Progenitor cell of endocrine pancreas (in vitro differentiated cells): ENCODE data around the gene LGALS3BP. TPM values are rescaled to one million over a fixed set of nuclear protein-coding genes. Genes with fewer than 3 reads are reported as not detected.
"Not testable (repeated sequence)": the region's sequence is repeated elsewhere in the genome, so short reads cannot be mapped to it uniquely, and the experiment has no call there.

Source experiments
- DNase-seq: peaks from one replicate; pipeline ENCODE4 v3.0.0; 2021; ENCODE audit warnings: low spot score; ENCODE audit not compliant: unreplicated experiment
- H3K27ac Mint-ChIP-seq: 2 replicates; pipeline ENCODE4 v1.8.0; 2021; ENCODE audit warnings: mild to moderate bottlenecking, moderate library complexity, mixed read lengths
- H3K27me3 Mint-ChIP-seq: 2 replicates; pipeline ENCODE4 v1.8.0; 2021; ENCODE audit warnings: mixed read lengths
- H3K36me3 Mint-ChIP-seq: 2 replicates; pipeline ENCODE4 v1.8.0; 2022; ENCODE audit warnings: mixed read lengths; ENCODE audit not compliant: insufficient read depth
- H3K4me1 Mint-ChIP-seq: 2 replicates; pipeline ENCODE4 v1.8.0; 2021; ENCODE audit warnings: low read depth, mixed read lengths
- H3K4me3 Mint-ChIP-seq: 2 replicates; pipeline ENCODE4 v1.8.0; 2021; ENCODE audit warnings: low read depth, mild to moderate bottlenecking, moderate library complexity, mixed read lengths
- H3K9me3 Mint-ChIP-seq: 2 replicates; pipeline ENCODE4 v1.8.0; 2021; ENCODE audit warnings: low read depth, mixed read lengths
- total RNA-seq: library from RNA; stranded (reverse); gene quantifications from 2 replicates; pipeline ENCODE4 v1.2.1, GENCODE V29; 2021
- TF ChIP-seq, protein P1 (sequence below): fragments of 200-600 bp; sonication (generic); IDR thresholded peaks from one replicate; pipeline ENCODE4 v1.5.0; 2021; ENCODE audit warnings: antibody characterized with exemption, mild to moderate bottlenecking; ENCODE audit not compliant: unreplicated experiment

Gene LGALS3BP
- total RNA-seq, 1 donor from 2014 or later = 72.5 TPM

DNA sequence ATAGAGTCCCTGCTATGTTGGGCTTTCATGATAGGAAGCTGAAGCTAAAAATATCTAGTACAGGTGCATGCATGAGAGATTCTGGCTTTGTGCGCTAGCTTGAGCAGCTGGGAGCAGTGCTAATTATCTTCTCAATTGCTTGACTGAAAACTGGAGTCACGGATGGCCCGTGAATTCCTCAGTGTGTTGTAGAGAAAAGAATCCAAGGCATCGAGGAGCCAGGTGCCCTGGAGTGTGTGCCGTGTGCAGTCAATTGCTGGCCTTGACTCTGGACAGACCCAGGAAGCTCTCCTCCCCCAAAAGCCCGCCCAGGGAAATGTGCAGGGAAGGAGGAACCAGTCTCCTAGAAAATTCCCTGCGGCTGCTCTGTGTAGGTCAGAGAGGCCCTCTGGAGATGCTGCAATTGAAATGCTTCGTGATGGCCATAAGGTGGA is 14.2 kb downstream of the LGALS3BP start:
- H3K27me3 Mint-ChIP-seq = no peaks in the 10 kb centered on the region
- no peak overlapping the region for H3K27ac Mint-ChIP-seq
- no peaks in the 10 kb centered on the region for H3K36me3 Mint-ChIP-seq
- TF ChIP-seq, protein P1, sequence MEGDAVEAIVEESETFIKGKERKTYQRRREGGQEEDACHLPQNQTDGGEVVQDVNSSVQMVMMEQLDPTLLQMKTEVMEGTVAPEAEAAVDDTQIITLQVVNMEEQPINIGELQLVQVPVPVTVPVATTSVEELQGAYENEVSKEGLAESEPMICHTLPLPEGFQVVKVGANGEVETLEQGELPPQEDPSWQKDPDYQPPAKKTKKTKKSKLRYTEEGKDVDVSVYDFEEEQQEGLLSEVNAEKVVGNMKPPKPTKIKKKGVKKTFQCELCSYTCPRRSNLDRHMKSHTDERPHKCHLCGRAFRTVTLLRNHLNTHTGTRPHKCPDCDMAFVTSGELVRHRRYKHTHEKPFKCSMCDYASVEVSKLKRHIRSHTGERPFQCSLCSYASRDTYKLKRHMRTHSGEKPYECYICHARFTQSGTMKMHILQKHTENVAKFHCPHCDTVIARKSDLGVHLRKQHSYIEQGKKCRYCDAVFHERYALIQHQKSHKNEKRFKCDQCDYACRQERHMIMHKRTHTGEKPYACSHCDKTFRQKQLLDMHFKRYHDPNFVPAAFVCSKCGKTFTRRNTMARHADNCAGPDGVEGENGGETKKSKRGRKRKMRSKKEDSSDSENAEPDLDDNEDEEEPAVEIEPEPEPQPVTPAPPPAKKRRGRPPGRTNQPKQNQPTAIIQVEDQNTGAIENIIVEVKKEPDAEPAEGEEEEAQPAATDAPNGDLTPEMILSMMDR = no peak
- H3K9me3 Mint-ChIP-seq = no peaks in the 10 kb centered on the region
- DNase-seq = no peak
- H3K4me1 Mint-ChIP-seq = no peaks in the 10 kb centered on the region
- no peak overlapping the region for H3K4me3 Mint-ChIP-seq

DNA sequence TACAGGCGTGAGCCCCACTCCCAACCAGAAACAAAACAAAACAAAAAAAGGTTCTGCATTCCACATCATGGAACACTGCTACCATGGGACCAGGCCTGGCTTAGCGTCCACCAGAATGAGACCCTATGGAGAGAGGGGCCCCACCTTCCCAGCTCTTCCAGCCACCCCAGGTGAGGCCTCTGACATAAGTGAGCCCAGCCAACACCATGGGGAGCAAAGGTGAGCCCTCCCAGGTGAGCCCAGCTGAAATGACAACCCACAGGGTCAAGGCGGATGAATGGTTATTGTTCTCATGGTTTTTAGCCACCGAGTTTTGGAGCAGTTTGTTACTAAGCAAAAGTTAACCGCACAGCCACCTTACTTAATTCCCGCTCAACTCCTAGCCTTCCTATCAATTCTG is 16.3 kb downstream of the LGALS3BP start:
- Mint-ChIP-seq H3K4me1 (peaks cover 2% of the 10 kb centered on the region), H3K27ac (no peak overlapping the region), H3K4me3 (no peak overlapping the region), H3K9me3 (no peaks in the 10 kb centered on the region), H3K36me3 (no peaks in the 10 kb centered on the region), H3K27me3 (no peaks in the 10 kb centered on the region)
- DNase-seq = no peak
- TF ChIP-seq, protein P1 = no peak

DNA sequence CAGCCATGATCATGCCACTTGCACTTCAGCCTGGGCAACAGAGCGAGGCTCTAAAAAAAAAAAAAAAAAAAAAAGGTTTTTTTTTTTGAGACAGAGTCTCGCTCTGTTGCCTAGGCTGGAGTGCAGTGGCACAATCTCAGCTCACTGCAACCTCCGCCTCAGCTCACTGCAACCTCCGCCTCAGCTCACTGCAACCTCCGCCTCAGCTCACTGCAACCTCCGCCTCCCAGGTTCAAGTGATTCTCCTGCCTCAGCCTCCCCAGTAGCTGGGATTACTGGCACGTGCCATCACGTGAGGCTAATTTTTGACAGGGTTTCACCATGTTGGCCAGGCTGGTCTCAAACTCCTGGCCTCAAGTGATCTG is 16.8 kb downstream of the LGALS3BP start:
- H3K27ac Mint-ChIP-seq, H3K4me1 Mint-ChIP-seq, H3K27me3 Mint-ChIP-seq, H3K36me3 Mint-ChIP-seq, H3K4me3 Mint-ChIP-seq, DNase-seq, H3K9me3 Mint-ChIP-seq: not testable (repeated sequence)

DNA sequence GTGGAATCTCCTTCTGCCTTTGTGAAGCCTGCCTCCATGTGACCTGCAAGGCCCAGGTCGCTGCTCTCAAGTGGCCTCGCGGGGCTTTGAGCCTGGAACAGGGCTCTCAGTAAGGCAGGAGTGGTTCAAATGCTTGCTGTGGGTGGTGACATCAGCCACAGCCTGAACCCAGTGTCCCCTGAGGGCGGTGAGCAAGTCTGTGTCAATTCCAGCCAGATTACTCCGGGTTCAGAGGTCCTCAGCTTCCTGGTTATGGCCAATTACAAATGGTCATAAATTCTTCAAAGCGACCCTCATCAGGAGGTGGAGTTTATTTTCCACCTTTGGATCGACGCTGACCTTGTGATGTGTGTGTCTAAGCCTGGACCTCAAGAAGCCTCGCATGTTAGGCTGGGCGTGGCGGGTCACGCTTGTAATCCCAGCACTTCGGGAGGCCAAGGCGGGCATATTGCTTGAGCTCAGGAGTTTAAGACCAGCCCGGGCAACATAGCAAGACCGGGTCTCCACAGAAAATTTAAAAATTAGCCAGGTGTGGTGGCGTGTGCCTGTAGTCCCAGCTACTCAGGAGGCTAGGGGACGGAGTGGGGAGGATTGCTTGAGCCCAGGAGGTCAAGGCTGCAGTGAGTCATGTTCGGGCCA is 17.3 kb downstream of the LGALS3BP start:
- peak overlapping the region; percentile 76 for H3K27ac Mint-ChIP-seq

DNA sequence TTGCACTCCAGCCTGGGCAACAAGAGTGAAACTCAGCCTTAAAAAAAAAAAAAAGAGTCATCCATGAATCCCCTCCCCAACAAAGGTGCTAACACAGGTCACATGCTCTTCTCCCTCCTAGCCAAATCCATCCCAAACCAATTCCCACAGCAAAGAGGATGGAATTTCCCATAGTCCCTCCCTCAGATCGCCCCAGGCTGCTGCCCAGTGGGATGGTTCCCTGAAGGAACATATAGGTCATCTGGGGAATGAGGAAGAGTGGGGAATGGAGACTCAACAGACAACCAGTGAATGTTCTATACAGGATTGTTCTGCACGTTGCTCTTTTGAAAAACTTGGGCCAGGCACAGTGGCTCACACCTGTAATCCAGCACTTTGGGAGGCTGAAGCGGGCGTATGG is 18.2 kb downstream of the LGALS3BP start:
- H3K36me3 Mint-ChIP-seq = no peaks in the 10 kb centered on the region
- H3K27ac Mint-ChIP-seq = peak overlapping the region; percentile 76
- H3K4me1 Mint-ChIP-seq = peaks cover 2% of the 10 kb centered on the region
- TF ChIP-seq, protein P1 = no peak
- H3K27me3 Mint-ChIP-seq = no peaks in the 10 kb centered on the region
- H3K4me3 Mint-ChIP-seq = no peak overlapping the region
- H3K9me3 Mint-ChIP-seq = no peaks in the 10 kb centered on the region
- no peak for DNase-seq

More for the DNA sequence above, 17.3 kb downstream of the LGALS3BP start:
- no peaks in the 10 kb centered on the region for H3K36me3 Mint-ChIP-seq
- no peak for DNase-seq
- H3K27me3 Mint-ChIP-seq = no peaks in the 10 kb centered on the region
- no peak overlapping the region for H3K4me3 Mint-ChIP-seq
- TF ChIP-seq, protein P1 = no peak
- H3K9me3 Mint-ChIP-seq = no peaks in the 10 kb centered on the region
- H3K4me1 Mint-ChIP-seq = peaks cover 2% of the 10 kb centered on the region

DNA sequence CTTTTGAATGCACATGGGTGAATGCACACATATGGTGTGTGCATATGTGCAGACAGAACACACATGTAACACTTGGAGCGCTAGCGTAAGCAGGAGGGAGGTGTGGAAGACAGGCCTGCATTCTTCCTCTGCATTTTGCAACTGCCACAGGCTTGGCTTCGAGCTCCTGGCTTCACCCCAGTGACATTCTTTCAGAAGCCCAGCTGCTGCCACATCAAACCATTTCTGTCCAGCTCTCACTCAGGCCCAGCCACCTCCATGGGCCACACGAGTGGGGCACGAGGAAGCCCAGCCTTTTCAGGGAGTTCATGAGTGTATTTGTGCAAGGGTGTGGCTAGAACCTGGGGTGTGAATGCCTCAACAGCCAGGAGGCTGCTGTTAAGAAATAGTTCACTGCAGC is 18.8 kb downstream of the LGALS3BP start:
- Mint-ChIP-seq H3K27ac (no peak overlapping the region), H3K27me3 (no peaks in the 10 kb centered on the region), H3K4me1 (peaks cover 2% of the 10 kb centered on the region), H3K36me3 (no peaks in the 10 kb centered on the region), H3K4me3 (no peak overlapping the region), H3K9me3 (no peaks in the 10 kb centered on the region)
- TF ChIP-seq, protein P1 = no peak
- DNase-seq = no peak
